ENCODE measurements around the gene THBD. TPM values are rescaled to one million over a fixed set of nuclear protein-coding genes. Genes with fewer than 3 reads are reported as not detected.

Gene THBD
- total RNA-seq, 1 experiment from 2014 or later: 0.26 TPM

DNA sequence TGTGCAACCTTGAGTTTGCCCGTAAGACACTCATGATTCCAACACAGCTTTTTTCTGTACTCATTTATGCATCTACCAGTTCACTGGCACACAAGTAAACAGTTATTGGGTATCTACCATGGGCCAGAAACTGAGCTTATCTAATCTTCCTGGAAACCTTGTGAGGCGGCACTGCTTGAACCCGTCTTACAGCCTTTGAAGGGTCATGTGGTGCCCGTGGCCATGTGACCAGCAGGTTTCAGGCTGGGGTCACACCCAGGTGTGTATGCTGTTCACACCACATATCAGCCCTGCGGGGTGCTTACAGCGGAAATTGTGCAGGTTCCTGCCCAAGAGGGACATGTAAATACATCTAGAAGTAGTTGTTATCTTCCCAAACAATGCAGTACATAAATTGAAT lies 6.1 kb downstream of the THBD start:
- intact Hi-C loops (cut with micrococcal nuclease; ENCODE audit: unreplicated experiment): no loop called here
- DNase-seq (ENCODE audit: low read depth, low spot score) (no peak), ATAC-seq (no peak)
- in situ Hi-C loops (cut with HindIII; ENCODE audit: low pct_unique_long_range_greater_than_20kb, low sequenced_read_pairs): no loop called here
- TF ChIP-seq POLR2AphosphoS5 (IDR thresholded peaks at IDR 0.05; ENCODE audit: low read depth, low read length): no peak
- TF ChIP-seq CTCF (IDR thresholded peaks at IDR 0.05): no peak
- TF ChIP-seq, protein P1, sequence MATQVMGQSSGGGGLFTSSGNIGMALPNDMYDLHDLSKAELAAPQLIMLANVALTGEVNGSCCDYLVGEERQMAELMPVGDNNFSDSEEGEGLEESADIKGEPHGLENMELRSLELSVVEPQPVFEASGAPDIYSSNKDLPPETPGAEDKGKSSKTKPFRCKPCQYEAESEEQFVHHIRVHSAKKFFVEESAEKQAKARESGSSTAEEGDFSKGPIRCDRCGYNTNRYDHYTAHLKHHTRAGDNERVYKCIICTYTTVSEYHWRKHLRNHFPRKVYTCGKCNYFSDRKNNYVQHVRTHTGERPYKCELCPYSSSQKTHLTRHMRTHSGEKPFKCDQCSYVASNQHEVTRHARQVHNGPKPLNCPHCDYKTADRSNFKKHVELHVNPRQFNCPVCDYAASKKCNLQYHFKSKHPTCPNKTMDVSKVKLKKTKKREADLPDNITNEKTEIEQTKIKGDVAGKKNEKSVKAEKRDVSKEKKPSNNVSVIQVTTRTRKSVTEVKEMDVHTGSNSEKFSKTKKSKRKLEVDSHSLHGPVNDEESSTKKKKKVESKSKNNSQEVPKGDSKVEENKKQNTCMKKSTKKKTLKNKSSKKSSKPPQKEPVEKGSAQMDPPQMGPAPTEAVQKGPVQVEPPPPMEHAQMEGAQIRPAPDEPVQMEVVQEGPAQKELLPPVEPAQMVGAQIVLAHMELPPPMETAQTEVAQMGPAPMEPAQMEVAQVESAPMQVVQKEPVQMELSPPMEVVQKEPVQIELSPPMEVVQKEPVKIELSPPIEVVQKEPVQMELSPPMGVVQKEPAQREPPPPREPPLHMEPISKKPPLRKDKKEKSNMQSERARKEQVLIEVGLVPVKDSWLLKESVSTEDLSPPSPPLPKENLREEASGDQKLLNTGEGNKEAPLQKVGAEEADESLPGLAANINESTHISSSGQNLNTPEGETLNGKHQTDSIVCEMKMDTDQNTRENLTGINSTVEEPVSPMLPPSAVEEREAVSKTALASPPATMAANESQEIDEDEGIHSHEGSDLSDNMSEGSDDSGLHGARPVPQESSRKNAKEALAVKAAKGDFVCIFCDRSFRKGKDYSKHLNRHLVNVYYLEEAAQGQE (IDR thresholded peaks at IDR 0.05; ENCODE audit: insufficient read depth in 1 of 2, low read depth in 2 of 2, low read length in 1 of 2): no peak
- no peak for TF ChIP-seq TCF7L2 (IDR thresholded peaks at IDR 0.05; ENCODE audit: low read depth, low read length)
- TF ChIP-seq SIN3A (IDR thresholded peaks at IDR 0.05; ENCODE audit: borderline replicate concordance, insufficient read depth, low read depth, low read length): no peak
- no TSS peak for BruUV-seq (replicated peaks)
- Histone ChIP-seq H3K36me3 (ENCODE audit: control insufficient read depth, insufficient read depth, low read length) (no peaks in the 10 kb centered on the region), H3K4me3 (ENCODE audit: low read depth in 2 of 2, low read length in 2 of 2) (no peak overlapping the region), H3K9me3 (ENCODE audit: control insufficient read depth, insufficient read depth, low read depth, low read length) (no peaks in the 10 kb centered on the region), H3K27me3 (ENCODE audit: control insufficient read depth, insufficient read depth, low read length) (peaks cover 34% of the 10 kb centered on the region), H3K4me1 (ENCODE audit: control insufficient read depth, insufficient read depth, low read length) (peaks cover 5% of the 10 kb centered on the region), H3K27ac (ENCODE audit: low read length) (no peak overlapping the region)
- ChIA-PET POLR2A (no interaction called here), CTCF (no interaction called here)

DNA sequence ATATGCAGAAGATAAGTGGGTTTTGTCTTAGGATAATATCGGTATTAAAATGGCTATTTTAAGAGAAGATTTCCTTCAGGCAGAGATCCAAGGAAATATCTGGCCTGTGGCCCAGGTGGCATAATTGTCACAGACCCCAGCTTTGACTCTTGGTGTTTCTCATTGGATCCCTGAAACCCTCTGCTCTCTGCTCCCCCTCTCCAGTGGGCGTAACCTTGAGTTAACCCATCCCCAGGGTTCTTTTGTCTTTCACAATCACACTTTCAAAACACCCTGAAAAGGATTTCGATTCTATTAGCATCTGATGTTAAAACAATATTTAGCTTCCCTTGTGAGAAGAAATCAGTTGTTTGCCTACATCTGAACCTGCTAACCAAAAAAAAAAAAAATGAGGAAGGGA lies 7.2 kb downstream of the THBD start:
- CTCF ChIA-PET: no interaction called here
- TF ChIP-seq CTCF (IDR thresholded peaks at IDR 0.05): no peak
- TF ChIP-seq POLR2AphosphoS5 (IDR thresholded peaks at IDR 0.05; ENCODE audit: low read depth, low read length): no peak
- TF ChIP-seq SIN3A (IDR thresholded peaks at IDR 0.05; ENCODE audit: borderline replicate concordance, insufficient read depth, low read depth, low read length): no peak
- TF ChIP-seq, protein P1 (IDR thresholded peaks at IDR 0.05; ENCODE audit: insufficient read depth in 1 of 2, low read depth in 2 of 2, low read length in 1 of 2): no peak
- no peak for TF ChIP-seq TCF7L2 (IDR thresholded peaks at IDR 0.05; ENCODE audit: low read depth, low read length)
- Histone ChIP-seq H3K36me3 (ENCODE audit: control insufficient read depth, insufficient read depth, low read length) (no peaks in the 10 kb centered on the region), H3K27ac (ENCODE audit: low read length) (no peak overlapping the region), H3K4me1 (ENCODE audit: control insufficient read depth, insufficient read depth, low read length) (no peaks in the 10 kb centered on the region; the same call in 1 of the 2 replicates), H3K9me3 (ENCODE audit: control insufficient read depth, insufficient read depth, low read depth, low read length) (no peaks in the 10 kb centered on the region), H3K4me3 (ENCODE audit: low read depth in 2 of 2, low read length in 2 of 2) (no peak overlapping the region), H3K27me3 (ENCODE audit: control insufficient read depth, insufficient read depth, low read length) (peaks cover 31% of the 10 kb centered on the region)
- ATAC-seq (no peak), DNase-seq (ENCODE audit: low read depth, low spot score) (no peak)
- POLR2A ChIA-PET: no interaction called here
- intact Hi-C loops (cut with micrococcal nuclease; ENCODE audit: unreplicated experiment) (no loop called here), in situ Hi-C loops (cut with HindIII; ENCODE audit: low pct_unique_long_range_greater_than_20kb, low sequenced_read_pairs) (no loop called here)
- no TSS peak for BruUV-seq (replicated peaks)
